ENCODE measurements around the gene SUSD4.
"Not testable (repeated sequence)": the region's sequence is repeated elsewhere in the genome, so short reads cannot be mapped to it uniquely, and the experiment has no call there.

The SUSD4 gene

DNA sequence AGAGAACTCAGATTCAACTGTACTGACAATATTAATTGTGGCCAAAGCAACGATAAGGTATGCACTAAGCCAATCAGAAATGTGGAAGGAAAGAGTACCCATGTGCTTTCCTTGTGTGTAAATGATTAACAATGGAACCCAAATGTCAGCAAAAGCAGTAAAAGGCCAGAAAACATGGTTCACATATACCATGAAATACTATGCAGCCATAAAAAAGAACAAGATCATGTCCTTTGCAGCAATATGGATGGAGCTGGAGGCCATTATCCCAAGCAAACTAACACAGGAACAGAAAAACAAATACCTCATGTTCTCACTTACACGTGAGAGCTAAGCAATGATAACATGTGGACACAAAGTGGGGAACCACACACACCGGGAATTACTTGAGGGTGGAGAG, 78.5 kb downstream of the SUSD4 start:
- no peak for DNase-seq

DNA sequence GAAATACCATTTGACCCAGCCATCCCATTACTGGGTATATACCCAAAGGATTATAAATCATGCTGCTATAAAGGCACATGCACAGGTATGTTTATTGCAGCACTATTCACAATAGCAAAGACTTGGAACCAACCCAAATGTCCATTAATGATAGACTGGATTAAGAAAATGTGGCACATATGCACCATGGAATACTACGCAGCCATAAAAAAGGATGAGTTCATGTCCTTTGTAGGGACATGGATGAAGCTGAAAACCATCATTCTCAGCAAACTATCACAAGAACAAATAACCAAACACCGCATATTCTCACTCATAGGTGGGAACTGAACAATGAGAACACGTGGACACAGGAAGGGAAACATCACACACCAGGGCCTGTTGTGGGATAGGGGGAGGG, 80.3 kb downstream of the SUSD4 start:
- DNase-seq: not testable (repeated sequence)

DNA sequence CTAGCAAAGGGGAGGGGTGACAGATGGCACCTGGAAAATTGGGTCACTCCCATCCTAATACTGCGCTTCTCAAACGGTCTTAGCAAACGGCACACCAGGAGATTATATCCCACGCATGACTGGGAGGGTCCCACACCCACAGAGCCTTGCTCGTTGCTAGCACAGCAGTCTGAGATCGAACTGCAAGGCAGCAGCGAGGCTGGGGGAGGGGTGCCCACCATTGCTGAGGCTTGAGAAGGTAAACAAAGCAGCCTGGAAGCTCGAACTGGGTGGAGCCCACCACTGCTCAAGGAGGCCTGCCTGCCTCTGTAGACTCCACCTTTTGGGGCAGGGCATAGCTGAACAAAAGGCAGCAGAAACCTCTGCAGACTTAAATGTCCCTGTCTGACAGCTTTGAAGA, 85.7 kb downstream of the SUSD4 start:
- not testable (repeated sequence) for DNase-seq

DNA sequence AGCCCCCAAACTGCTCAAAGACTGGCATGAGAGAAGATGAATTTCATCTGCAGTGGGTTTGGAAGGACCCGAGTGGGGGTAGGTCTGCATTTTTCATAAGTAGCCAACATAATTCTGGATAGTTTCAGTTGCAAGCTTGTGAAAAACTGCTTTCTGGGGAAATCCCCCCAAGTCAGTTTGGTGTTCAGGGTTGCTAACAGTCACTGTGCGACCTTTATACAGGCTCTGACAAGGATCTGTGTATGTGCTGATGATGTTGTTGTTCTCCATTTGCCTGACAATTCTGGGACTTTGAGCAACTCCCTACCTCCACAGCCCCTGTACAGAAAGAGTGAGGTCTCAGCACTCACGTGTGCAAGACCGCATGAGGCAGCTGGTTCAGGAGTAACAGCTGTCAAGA, 87.9 kb downstream of the SUSD4 start:
- DNase-seq: no peak

DNA sequence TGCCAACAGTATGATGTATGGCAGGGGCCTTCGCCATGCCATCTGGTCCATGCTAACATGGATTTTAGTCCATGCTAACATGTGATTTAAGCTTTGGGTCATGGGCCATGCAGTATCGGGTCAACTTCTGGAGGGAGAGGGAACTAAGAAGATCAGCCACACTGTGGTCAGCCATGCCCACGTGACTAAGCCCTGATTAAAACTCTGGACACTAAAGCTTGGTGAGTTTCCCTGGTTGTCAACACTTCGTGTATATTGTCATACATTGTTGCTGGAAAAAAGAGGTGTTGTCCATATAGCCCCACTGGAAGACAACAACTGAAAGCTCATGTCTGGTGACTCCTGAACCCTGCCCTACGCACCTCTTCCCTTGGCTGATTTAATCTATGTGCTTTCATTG, 90.5 kb downstream of the SUSD4 start:
- no peak for DNase-seq

DNA sequence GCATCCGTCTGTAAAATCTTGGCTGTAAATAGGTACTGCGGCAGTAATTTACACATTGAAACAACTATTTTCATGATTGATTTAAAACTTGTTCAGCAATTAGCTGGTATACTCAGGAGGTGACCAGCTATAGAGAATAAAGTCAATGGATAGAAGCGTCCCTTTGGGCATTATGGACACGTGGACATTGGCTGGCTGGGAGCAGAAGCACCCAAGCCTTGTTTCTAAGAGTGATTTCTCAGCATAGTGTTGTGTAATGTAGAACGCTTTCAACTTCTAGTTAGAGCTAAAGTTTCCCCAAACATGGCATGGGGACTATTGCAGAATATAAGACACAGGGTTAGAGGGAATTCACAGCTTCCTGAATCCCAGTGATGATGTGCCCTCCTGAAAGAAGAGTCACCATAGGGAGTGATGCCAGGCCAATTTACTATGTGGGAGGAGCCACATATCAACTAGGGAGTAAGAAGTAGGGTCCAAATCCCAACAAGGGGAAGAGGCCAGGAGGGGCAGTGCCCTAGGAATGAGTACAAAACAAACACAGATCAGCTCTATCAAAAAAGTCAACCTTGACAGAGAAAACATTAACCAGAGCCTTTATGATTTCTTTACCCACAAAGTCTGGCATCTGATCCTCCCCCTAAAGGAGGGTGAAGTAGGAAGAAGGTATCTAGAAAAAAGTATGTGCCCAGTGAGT, 92.7 kb downstream of the SUSD4 start:
- DNase-seq: no peak

DNA sequence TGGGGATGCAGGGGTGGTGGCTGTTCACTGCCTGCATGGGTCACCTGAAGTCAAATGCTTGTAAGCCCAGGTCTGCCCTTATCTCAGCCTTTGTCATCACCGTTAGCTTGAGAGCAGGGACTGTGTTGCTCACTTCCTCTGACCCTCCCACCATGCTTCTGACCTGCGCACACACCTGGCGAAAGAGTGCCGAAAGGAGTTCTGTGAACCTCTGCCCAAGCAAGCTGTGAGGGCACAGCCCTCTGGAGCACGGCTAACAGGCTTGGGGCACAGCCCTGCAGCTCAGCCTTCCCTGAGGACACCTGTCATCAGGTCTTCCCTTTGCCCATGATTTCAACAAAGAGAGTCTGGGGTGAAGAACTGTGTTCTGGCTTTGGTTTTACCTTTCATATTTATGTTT, 93.8 kb downstream of the SUSD4 start:
- DNase-seq: no peak

DNA sequence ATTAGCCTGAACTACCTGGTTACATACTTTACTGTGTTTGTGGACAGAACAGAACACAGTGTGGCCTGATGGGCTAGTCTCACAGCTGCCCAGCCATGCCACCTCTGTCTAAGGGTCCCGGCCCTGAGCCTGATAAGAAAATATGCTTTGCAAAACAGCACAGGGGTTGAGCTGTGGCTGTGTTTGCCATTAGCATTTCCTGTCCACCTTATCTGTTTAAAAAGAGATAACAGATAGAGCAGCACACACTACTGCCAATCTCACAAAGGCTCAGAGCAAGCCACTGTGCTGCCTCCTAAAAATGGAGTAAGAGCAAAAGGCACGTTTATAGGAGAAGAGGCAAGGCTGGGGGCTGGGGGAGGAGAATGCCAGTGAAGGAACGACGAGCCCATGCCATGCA, 95.0 kb downstream of the SUSD4 start:
- no peak for DNase-seq

DNA sequence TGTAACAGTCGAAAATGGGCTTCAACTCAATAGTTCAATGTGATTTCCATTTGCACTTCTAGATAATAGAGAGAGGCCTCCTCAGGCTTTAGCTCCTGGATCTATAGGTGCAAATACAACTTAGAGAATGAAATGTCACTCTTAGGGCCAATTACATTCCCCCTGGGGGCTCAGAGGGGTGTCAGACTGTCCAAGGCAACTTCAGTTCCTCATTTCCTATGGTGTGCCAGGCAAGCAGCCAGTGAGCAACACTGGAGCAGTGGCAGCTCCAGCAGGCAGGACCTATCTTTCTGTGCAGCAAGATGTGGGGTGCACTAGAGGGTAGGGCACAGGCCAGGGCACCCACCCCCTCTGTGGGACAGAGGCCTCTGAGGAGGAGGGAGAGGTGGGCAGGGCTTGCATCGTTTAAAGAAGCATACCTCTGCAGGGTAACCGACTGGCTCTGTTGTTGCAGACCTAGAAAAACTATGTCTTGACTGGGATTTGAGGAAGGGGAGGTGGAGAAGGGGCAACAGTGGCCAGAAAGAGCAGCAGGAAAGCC, 97.3 kb downstream of the SUSD4 start:
- DNase-seq: no peak

DNA sequence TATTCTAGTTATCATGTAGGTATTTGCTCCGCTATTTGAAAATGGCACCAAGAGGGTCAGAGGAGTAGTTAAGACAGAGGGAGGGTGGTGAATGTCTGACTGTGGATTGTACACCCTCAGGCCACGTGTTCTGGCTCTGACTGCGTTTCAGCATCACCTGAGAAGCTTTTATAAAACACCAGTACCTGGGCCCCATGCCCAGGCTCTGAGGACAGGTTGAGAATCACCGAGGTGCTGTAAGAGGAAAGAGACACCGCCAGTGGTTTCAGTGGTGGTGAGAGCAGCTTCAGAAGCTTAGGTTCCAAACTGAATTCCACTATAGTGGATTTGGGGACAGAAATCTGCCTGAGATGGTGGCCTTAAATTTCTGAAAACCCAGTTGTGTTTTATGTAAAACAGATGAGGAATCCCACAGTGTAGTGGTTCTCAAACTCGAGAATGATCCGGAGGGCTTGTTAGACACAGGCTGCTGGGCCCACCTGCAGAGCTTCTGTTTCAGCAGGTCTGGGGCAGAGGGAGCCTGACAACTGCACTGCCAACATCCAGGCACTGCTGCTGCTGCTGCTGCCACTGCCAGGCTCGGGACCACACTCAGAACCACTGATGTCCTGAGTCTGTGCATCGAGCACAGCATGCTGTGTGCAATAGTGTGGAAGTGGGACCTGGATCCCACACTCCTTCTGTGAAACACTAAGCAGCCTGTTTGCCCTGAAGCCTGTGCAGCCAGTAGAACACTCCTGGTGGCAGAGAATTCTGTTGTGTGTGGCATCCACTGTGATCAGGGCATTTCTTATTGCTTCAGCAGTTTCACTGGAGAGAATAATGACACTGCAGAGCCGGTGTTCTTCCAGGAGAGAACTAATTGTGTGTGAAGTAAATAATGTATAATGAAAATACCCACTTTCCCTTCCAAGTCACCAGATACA, 98.7 kb downstream of the SUSD4 start:
- no peak for DNase-seq

DNA sequence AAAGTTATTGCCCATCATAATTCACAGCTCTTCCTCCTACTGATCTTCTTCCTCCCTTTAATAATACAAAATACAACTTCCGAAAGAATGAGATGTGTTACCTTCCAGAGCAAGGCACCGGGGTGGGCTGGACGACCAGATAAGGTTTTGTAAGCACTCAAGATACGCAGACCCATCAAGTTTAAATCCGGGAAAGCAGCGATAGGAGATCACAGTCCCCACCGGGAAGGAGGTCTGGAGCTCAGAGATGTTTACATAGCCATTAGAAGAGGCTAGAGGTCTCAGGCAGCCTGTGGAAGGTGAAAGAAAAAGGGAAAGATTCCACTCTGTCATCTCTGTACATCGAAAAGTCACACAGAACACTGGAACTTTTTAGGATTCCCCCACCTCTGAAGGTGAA, 99.4 kb downstream of the SUSD4 start:
- no peak for DNase-seq

DNA sequence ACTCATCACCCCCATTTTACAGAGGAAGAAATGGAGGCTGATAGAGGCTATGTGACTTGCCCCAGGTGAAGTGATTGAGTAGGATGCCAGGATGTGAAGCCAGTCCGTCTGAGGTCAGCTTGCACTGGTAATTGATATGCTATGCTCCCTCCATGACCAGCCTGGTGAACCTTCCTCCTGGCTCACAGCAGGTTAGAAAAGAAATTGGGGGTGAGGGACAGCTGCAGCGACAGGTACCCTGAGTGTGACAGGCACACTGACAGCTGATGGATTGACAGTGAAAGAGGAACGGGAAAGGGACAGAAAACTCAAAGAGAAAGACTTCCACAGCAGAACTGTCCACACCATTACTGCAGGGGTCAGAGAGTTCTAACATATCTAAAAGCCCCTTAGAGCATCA, 102.1 kb downstream of the SUSD4 start:
- no peak for DNase-seq

DNA sequence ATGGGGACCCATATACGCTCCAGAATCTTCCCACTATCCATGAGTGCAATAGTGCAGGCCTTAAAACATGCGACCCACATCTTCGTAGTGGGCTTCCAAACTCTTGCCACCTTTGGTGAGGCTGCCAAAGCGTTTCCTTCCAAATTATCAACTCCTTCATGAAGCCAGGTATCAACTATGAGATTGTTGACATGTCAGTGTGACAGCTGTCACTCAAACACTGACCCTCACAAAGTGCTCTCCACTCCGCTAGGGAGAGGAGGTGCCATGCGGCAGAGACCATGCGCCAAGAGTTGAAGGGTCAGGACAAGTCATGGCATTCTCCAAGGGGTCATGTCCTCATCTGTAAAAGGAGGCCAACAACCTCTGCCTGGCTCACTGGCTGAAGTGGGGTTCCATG, 103.3 kb downstream of the SUSD4 start:
- no peak for DNase-seq

DNA sequence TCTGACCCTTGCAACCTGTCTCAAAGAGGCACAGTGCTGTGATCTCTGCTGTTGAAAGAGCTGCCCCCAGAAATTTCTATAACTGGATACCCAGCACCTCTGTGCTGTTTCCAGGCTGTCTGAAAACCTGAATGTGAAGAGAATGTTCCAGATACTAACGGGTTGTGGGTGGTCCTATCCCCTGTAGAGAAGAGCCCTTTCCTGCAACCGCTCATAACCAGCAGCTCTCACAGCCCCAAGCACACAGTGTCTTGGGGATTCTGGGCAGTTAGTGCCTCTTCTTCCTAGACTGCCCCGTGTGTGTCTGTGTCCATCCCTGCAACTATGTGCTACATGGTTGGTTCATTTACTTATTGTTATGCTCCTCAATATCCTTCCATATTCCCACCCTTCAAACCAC, 104.5 kb downstream of the SUSD4 start:
- DNase-seq: no peak

DNA sequence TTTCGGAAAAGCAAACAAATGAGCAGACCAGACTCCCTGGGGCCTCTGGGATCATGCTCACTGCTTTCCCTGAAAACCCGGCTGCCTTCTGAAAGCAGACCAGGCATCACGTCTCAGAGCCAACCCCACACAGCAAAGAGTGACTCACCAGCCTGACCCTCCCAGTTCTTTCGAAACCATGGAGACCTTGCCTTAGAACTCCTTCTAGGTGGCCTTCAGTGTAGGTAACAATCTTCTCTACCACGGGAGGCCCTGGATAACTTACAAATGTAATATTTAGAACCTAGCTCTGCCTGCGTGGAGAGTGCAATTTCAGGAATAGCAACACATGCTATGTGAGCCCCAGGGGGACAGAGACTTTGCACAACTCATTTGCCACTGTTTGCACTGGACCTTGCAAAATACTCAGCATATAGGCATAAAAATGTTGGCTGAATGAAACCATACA, 105.2 kb downstream of the SUSD4 start:
- no peak for DNase-seq

DNA sequence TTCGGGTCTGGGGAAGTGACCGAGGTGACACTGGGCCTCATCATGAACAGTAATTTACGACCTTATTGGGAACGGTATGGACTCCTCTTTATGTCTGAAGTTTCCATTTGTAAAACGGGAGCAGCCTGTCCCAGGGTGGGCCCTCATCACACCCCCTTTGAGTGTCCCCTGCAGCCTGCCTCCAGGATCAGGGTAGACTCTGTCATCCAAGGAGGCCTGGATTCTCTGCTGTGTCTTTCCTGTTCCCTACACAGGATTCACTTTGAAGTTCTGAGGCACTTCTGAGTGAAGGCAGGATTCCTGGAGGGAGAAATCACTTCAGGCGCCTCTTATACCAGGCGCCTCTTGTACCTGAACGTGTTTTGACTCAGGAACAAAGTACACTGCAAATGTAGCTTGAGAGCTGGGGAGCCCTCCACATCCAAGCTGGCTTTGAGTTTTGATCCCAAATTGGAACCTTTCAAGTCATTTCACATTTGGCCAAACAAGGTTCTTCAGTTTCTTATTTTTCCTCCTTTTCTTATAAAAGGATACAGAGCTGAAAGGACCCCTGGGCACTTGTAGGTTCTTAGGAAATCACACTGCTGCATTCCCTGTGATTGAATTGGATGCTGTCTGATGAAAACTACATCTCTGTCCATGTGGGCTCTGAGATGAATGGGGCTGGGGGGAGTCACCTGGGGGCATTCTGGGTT, 106.0 kb downstream of the SUSD4 start:
- DNase-seq: no peak

DNA sequence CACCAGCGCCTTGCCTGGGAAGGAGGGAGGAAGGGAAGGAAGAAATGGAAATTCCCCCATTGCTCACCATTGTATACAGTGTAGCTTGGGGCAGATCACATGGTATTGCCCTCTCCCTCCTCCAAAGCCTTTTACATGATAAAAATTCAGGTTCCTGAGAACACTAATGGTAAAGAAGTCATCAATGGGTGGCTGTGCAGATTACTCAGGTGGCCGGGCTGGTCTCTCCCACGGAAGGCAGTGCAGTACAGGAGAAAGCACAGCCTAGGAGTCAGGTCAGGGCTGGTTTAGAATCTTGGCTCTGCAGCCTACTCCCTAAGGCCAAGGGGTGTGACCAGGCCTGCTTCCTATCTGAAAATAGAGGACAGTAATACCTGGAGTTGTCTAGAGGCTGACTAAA, 107.9 kb downstream of the SUSD4 start:
- DNase-seq: no peak

DNA sequence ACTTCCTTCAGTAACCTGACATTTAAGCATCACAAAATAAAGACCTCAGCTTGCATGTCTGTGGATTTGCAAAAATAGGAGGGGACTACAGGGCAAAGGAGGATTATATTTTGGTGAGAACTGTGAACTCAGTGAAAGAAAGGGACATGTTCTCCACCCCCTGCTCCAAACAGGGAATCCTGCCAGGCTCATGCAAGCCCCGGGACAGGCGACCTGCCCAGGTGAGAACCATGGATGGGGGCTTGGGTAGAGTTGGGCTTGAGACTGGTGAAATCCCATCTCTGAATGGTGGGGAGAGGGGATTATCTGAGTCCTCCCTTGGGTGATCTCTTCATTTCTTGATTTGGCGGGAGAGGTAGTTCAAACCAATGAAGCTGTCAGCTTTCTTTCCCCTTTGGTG, 110.1 kb downstream of the SUSD4 start:
- DNase-seq: no peak

DNA sequence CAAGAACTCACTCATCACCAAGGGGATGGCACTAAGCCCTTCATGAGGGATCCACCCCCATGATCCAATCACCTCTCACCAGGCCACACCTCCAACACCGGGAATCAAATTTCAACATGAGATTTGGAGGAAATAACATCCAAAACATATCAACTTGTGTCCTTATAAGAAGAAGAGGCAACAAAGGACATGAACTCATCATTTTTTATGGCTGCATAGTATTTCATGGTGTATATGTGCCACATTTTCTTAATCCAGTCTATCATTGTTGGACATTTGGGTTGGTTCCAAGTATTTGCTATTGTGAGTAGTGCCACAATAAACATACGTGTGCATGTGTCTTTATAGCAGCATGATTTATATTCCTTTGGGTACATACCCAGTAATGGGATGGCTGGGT, 112.6 kb downstream of the SUSD4 start:
- DNase-seq: not testable (repeated sequence)

DNA sequence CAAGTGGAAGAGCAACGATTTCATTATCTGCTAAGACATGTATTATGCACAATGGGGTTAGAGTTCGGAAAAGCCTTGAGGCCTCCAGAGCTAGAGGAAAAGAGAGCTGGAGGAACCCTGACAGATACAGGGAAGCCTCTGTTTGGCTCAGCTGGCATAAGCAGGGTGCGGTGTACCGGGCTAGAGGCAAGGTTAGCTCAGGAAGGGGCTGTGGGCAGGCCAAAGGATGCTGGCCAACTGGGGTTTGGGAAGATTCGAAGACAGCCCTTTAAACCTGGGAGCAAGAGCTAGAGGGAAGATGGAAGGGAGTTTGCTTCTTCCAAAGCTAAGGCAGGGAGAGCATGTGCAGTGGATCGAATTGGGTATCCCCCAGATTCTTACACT, 113.4 kb downstream of the SUSD4 start:
- DNase-seq: no peak

DNA sequence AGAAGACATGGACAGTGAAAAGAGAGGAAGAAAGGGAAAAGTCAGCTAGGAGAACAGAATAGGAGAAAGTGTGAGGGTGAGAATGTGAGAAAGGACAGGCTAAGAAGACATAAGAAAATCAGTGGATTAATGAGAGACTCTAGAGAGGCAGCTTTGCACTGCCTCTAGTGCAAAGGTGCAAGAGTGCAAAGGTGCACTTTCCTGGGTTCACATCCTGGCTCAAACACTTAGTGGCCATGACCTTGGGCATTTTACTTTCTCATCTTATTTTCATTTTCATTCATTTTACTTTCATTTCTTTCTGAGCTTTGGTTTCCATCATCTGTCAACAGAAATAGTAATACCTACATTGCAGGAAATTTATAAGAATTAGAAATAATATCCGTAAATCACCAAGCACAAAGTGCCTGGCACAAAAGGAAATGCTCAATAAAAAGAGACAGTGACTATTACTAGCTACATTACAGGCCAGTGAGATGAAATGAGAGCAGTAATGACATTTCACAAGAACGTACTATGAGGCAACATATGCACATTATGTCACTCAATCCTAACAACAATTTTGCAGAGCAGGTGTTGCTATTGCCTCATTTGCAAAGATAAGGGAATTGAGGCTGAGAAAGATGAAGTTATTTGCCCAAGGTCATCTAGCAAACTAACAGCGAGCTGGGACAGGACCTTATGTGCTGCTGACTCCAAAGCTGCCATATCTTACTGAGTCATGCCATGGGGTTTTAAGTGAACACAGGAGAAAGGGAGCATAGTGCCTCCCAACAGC, 113.9 kb downstream of the SUSD4 start:
- no peak for DNase-seq

DNA sequence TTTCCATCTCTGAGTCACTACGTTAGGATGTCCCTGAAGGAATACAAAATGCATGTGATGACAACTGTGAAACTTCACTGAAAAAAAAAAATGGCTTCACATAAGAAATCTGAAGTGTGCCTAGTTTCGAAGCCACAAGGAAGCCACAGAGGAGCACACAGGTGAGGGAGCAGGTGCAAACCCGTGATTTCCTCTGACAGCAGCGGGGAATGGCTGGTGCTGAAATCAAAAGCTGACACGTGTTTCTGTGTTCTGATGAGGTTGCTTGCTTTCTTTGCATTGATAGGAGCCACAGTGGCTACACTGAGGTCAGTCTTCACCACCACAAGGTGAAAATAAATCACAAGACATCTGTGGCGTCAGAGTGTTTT, 115.2 kb downstream of the SUSD4 start:
- DNase-seq: no peak

Measured in SHP77 treated with DMSO at 0.1 percent for 48 hours (cell line).